HL-60 (cell line): Measurements from ENCODE around the gene GAA.

ENCODE experiments used
- CTCF ChIP-seq: IDR thresholded peaks from one replicate; pipeline ENCODE4 v1.5.1; 2011; ENCODE audit warnings: low read length, control low read depth, inconsistent platforms; ENCODE audit not compliant: insufficient read depth
- GABPA ChIP-seq: IDR thresholded peaks from 2 replicates; pipeline ENCODE4 v1.6.1; 2012; ENCODE audit warnings: low read depth
- POLR2AphosphoS5 ChIP-seq: IDR thresholded peaks from 2 replicates; pipeline ENCODE4 v1.6.1; 2012; ENCODE audit warnings: low read depth
- SPI1 ChIP-seq: IDR thresholded peaks from 2 replicates; pipeline ENCODE4 v1.6.1; 2012; ENCODE audit warnings: low read depth, mild to moderate bottlenecking, borderline replicate concordance

DNA sequence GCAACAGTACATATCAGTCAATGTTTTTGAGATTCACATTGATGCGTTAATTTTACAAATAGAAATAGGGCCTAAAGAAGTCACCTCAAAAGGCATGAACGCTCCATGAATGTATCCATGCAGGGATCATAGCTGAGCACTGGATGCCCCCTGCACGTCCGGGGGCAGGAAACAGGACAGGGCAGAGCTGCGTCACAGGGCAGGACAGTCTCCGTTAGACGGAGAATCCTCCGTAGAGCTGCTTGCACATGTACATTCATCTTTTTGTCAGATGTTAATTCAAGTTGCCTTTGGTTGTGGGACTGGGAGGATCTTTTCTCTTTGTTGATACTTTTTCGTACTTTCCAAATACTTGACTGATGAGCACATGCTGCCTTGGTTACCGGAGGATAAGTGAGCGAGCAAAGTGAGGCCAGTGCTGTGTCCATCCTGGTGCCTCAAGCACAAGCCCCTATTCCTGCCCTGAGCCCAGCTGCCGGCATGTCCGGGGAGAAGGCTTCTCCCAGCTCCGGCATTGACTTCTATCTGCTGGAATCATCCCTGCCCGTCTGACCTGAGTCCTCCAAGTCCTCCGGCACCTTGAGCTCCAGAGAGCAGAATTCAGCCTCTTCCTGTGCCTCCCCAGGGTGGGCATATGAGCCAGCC, 15.0 kb downstream of the GAA start:
- TF ChIP-seq CTCF (no peak), POLR2AphosphoS5 (no peak), GABPA (no peak), SPI1 (no peak)
